Stimulated activated CD4-positive, alpha-beta T cell treated with anti-CD3 and anti-CD28 coated beads, TNF-alpha, amount 100 ng/mL, for 4 hours (primary cell): ENCODE data around the gene LDLRAD3.

Experiments used
- DNase-seq, 3 experiments: peaks; one replicate each; pipeline ENCODE4 v3.0.0-alpha.2; 2020; ENCODE audit warnings: low read depth in 3 of 3

The LDLRAD3 gene

DNA sequence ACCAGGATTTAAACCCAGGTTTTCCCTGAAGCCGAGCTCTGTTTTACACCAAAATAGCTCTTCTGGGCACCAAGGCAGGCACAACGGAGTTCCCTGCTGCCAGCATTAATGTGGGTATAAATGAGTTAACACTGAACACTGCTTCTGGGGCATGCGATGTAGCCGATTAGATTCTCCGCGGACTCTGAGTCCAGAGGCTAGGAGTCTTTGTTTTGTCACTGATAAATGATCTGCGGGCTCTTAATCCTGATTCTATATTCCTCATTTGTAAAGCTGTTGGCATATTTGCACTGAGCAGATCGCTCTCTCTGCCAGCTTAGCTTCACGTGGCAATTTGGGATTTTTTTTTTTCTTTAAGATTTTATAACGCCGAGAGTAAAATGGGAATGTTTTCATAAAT lies 16.8 kb upstream of the LDLRAD3 start:
- no peak for DNase-seq

GRCh38 chr11:35927682-35928081 lies 16.2 kb upstream of the LDLRAD3 start:
- DNase-seq, result no peak

- no peak for DNase-seq
Measured at GRCh38 chr11:35928688-35929395, 15.0 kb upstream of the LDLRAD3 start.

- DNase-seq, result no peak
Measured at GRCh38 chr11:35930466-35930865, 13.4 kb upstream of the LDLRAD3 start.

- DNase-seq, result no peak
Measured at GRCh38 chr11:35932121-35932520, 11.7 kb upstream of the LDLRAD3 start.

DNA sequence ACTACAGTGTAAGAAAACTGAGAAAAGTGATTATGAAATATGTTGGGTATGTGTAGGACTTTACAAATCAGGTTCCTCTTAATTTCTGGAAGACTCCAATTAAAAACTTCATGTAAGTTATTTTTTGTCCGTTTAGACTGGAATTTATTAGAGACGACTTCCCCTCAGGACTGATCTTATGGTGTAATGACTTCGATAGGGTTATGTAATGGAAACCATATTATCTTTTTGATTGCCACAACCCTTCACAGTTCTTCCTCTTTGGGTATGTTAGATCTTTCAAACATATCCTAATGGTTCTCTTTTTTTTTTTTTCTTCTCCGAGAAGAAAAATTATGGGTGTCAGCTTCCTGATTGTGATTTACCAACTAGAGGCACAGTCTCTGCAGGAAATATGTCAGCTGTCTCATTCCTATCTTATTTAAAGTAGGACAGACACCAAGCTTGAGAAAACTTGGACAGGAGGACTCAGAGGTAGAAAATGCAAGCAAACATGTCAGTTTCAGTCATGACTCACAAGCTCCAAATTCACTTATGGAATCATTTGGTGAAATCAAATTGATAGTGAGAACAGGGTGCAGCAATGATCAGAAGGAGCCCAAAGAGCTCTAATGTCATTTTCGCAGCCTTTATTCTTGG lies 11.1 kb upstream of the LDLRAD3 start:
- no peak for DNase-seq

DNA sequence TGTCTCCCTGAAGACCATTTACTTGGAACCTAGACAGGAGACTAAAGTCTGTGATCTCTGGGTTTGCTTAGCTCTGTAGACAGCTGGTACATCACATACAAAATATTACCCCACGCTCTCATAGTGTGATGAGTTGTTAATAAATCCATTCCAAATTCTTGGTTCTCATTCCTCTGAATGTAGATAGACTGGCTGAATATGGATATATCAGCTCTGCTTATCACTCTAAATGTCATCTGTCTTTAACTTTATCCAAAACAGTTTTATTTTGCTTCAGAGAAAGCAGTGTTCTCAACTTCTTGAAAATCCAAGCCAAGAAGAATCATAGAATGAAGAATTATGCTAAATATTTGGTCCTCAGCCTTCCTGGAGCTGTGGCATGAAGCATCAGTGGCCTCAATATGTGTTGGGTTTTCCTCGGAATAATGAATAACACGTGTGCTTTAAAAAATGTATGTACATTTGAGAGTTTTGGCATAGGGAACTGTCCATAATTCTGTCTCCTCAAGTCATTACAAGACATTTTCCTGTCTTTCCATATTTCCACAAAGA lies 10.5 kb upstream of the LDLRAD3 start:
- DNase-seq, result no peak

- no peak for DNase-seq
Measured at GRCh38 chr11:35934271-35934670, 9.6 kb upstream of the LDLRAD3 start.

GRCh38 chr11:35934981-35935380 lies 8.9 kb upstream of the LDLRAD3 start:
- no peak for DNase-seq

DNA sequence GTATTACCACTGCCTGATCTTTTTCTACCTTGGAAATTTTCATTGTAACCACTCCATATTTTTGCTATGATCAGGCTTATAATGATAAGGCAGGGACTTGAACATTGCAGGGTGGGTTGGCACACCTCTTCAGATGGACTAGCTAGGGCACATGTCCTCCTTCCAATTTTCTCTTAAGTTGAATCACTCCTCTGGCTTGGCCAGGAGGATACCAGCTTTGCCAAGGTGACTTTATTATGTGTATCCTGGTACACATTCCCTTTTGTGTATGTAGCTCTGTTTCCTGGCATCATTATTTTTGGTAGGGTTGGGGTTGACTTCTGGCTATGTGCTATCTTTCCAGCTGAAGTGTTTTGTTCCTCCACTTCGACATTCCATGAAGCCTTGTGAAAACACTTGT lies 8.5 kb upstream of the LDLRAD3 start:
- DNase-seq, result no peak

DNA sequence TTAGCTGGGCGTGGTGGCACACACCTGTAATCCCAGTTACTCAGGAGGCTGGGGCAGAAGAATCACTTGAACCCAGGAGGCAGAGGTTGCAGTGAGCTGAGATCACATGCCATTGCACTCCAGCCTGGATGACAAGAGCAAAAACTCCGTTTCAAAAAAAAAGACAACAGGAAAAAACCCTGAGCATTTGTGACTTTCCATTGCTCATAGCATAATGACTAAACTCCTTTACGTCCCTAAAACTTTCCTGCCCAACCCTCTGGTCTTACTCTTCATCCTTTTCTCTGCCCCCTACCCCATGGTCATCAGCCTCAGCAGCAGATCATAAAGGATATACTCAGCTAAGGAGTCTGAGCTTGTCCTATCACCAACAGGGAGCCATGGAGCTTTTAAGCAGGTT lies 6.8 kb upstream of the LDLRAD3 start:
- DNase-seq, result no peak

DNA sequence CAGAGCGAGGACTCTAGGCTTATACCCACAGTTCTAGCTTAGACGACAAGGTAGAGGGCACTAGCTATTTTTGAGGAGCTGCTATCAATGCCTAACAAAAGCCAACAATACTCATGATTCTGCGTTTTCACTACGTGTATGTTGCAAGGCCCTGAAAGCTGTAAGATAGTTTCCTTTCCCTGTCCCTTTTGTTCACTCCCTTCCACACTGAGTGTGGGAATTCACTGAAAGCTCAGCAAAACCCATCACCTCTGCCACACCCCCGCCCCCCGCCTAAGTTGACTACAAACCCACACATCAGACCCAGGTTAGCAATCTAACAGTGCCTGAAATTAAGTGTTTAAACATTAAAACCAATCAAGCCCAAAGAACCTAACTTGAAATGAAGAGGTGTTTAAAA lies 6.2 kb upstream of the LDLRAD3 start:
- DNase-seq, result no peak

GRCh38 chr11:35938231-35938630 lies 5.6 kb upstream of the LDLRAD3 start:
- no peak for DNase-seq

DNA sequence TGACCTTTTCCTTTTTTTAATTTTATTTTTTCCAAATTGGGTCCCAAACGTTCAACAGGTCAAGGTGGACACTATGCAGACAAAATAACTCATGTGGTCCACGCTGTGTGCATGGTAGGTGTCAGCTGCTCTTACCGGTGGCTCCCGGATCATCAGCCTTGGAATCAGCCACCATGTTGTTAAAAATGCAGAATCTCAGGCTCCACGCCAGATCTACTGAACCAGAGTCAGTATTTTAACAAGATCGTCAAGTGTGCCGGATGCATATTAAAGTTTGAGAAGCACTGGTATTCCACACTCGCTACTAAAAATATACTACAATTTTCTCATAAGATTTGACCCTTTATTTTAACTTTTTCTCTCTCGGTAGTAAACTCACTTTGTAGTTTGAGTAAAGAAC lies 553 bp upstream of the LDLRAD3 start:
- DNase-seq, result no peak

DNA sequence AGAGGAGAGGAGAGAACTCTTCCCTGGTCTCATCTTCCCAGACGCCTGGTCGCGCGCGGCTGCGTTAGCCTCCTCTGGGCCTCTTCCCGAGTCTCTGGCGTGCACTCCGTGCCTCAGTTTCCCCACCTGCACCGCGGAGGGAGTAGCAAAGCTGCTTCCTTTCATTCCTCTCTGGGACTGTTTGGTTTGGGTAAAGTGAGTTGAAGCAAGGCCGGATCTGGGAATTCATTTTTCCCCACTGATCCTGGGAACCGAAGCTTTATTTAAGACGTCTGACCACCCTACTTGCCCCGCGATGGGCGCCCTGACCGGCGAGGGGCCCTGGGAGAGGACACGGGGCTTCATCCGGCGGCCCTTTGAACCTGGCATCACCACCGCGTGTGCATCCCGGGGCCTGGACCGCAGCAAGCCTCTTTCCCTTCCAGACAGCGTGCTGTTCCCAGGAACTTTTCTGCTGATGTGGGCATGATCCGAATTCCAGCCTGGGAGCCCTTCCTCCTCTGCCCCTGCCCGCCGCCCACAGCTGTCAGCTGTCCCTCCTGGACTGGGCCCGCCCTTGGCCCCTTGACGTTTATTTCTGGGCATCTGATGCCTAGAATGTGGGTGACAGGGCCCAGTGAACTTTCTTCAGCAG lies 758 bp downstream of the LDLRAD3 start:
- no peak for DNase-seq

DNA sequence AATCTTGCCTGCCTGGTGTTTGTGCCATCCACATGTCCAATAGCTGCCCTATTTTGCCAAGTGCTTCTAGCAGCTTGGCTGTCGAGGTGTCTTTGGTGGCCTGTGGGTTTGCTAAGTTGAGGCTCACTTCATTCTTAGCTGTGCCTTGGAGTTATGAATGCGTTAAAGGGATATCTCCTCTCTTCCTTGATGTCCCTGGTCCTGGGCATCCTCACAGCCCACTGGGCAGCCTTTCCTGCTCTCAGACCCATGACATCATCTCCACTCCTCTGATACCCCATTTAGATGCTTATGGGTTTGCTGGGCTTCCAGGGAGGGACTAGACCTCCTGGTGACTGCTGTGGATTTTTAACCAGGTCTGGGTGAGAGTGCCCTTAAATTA lies 1.3 kb downstream of the LDLRAD3 start:
- no peak for DNase-seq

- no peak for DNase-seq
Measured at GRCh38 chr11:35946766-35947165, 2.9 kb downstream of the LDLRAD3 start.

DNA sequence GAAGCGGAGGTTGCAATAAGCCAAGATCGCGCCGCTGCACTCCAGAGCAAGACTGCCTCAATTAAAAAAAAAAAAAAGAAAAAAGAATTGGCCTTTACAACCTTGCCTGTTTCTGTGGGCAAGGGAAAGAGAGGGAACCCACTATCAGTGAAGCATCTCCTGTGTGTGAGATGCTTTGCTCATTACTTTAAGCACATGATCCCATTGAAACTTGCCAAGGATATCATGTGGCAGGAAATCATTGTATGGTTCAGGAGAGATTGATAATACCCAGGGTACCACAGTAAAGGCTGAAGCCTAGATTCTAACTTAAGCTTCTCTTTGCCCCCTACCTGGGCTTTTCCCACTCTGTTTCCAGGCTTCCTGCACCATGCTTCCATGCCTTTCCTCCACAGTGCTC lies 3.6 kb downstream of the LDLRAD3 start:
- DNase-seq, result no peak

GRCh38 chr11:35949242-35949641 lies 5.4 kb downstream of the LDLRAD3 start:
- DNase-seq, result no peak

GRCh38 chr11:35950082-35950481 lies 6.2 kb downstream of the LDLRAD3 start:
- no peak for DNase-seq

DNA sequence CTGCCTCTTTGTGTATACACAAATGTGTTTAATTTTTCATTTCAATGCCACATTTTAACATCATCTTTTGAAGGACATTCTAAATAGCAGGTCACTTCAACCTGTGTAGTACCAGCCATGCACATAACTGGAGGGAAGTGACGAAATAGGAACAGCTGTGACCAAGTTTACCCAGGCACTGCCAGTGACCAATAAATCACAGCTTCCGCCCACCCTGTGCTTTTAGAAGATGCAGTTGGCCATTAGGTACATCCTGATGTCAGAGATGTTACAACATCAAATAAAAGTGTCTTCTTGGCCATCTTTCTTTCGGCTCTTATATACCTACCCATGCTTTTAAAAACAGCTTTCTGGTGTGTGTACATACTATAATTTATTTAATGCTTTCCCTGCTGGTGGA lies 7.8 kb downstream of the LDLRAD3 start:
- no peak for DNase-seq

DNA sequence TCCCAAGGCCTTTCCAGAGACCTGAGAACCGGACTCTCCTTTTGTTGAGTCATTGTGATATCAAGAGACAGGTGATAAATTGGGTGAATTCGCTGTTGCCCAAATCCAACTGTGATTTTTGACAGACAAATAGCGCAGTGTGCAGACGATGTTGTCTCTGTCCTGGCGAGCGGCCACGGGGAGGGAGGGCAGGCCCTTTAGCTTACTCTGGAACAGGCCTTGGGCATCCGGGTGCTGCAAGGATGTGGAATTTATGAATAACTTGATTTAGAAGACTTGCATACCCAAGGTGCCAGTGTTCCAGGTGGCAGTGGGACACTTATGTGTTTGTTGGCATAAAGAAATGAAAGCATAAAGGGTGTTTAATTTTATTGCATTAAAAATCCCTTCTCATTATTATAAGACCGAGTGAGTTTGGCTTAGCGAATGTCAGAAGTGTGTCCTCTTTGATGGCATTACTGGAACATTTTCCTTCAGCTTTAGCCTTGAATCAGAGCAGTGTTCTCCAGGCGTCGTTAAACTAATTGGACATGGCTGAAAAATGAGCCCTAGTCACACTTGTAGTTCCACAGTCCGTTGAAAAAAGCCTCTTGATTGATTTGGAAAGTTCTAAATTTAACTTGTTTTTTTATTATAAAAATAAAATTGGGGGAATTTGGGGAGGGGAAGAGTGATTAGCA lies 9.4 kb downstream of the LDLRAD3 start:
- no peak for DNase-seq
